ENCODE data around the gene GPATCH2L. TPM values are rescaled to one million over a fixed set of nuclear protein-coding genes. Genes with fewer than 3 reads are reported as not detected.

The GPATCH2L gene
- total RNA-seq, 6 donors from 2014 or later, result 22.4 to 52.0 (median 39.5) TPM

DNA sequence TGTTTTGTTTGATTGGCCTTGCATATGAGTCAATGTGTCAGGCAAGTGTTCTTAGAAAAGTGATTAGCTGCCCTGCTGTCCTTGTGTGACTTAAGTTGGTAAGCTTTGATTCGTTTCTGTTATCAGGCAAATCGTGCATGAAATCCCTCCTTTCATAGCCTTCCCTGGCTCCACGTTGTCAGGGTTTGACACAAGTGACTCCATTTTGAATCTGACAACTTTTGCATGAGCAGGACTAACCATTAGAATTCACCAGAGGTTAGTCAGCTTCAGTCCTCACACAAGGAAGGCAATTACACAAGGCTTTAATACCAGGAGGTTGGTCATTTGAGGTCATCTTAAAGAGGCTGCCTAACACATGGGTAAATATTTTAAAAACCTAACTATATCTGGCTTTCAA is 68.2 kb downstream of the GPATCH2L start:
- Histone ChIP-seq H3K36me3 (no peaks in the 10 kb centered on the region), H3K27ac (no peak overlapping the region), H3K27me3 (no peaks in the 10 kb centered on the region), H3K4me3 (no peak overlapping the region), H3K4me1 (no peaks in the 10 kb centered on the region), H3K9me3 (peaks cover 0 to under 1% (median 0%) of the 10 kb centered on the region in 4 donors)
- DNase-seq (no peak), ATAC-seq (ENCODE audit: low FRiP score in 2 of 2) (no peak)
- no peak for TF ChIP-seq POLR2A (IDR thresholded peaks at IDR 0.05)
- TF ChIP-seq EP300 (IDR thresholded peaks at IDR 0.05), result no peak
- TF ChIP-seq POLR2AphosphoS5 (IDR thresholded peaks at IDR 0.05), result no peak
- TF ChIP-seq, protein P1, sequence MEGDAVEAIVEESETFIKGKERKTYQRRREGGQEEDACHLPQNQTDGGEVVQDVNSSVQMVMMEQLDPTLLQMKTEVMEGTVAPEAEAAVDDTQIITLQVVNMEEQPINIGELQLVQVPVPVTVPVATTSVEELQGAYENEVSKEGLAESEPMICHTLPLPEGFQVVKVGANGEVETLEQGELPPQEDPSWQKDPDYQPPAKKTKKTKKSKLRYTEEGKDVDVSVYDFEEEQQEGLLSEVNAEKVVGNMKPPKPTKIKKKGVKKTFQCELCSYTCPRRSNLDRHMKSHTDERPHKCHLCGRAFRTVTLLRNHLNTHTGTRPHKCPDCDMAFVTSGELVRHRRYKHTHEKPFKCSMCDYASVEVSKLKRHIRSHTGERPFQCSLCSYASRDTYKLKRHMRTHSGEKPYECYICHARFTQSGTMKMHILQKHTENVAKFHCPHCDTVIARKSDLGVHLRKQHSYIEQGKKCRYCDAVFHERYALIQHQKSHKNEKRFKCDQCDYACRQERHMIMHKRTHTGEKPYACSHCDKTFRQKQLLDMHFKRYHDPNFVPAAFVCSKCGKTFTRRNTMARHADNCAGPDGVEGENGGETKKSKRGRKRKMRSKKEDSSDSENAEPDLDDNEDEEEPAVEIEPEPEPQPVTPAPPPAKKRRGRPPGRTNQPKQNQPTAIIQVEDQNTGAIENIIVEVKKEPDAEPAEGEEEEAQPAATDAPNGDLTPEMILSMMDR (IDR thresholded peaks at IDR 0.05), result no peak
- WGBS, 2 donors, result 63 to 78% methylated on average over 3 of the region's 3 CpGs

DNA sequence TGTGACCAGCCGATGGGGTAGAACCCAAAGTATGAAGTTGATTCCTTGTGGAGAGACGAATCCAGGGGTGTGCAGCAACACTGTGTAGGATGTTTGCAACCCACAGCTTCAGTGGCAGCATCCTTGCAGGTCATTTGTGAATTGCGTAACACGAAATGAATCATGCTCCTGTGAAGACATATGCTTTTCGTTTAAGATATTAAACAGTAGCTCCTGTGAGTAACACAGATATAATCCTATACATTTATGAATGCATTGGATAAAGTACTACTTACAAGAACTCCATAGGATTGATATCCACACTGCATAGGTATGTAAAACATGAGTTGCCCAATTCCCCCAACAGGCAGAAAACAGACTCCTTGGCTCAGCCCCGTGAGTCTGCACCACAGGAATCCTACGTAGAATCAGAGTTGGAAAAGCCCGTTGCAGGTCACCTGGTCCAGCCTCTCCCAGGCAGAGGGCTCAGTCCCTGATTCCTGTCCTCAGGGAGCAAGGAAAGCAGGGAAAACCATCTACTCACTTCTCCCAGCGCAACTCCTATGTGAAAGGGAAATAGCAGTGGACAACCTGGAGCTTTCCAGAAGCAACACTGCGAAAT is 75.8 kb downstream of the GPATCH2L start:
- DNase-seq (no peak), ATAC-seq (ENCODE audit: low FRiP score in 2 of 2) (peak in 1 of 2 donors; percentile 19)
- 76 to 77% methylated on average over 10 of the region's 10 CpGs for WGBS, 2 donors
- Histone ChIP-seq H3K4me3 (no peak overlapping the region), H3K4me1 (no peaks in the 10 kb centered on the region), H3K27ac (no peak overlapping the region), H3K36me3 (no peaks in the 10 kb centered on the region), H3K27me3 (no peaks in the 10 kb centered on the region), H3K9me3 (peaks cover 0 to 4% (median 0%) of the 10 kb centered on the region in 4 donors)
- TF ChIP-seq EP300 (IDR thresholded peaks at IDR 0.05) (no peak), POLR2A (IDR thresholded peaks at IDR 0.05) (no peak), POLR2AphosphoS5 (IDR thresholded peaks at IDR 0.05) (no peak)
- TF ChIP-seq, protein P1 (IDR thresholded peaks at IDR 0.05), result no peak

DNA sequence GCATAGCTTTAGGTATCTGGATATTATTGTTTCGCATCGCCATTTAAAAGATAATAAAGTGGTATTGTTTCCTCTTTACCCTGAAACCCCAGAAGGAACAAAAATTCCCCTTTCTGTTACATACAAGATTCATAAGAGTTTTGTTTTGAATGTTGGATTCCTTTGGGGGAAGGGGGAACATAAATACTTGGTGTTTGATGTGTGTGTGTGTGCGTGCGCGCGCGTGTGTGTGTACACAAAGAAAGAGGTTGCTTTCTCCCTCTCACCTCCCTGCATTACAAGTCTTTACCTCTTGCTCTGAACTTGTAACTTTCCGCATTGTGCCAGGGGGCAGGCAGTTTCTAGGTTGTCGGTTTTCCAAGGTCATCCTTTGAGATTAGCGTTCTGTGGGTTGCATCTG is 76.4 kb downstream of the GPATCH2L start:
- H3K27ac ChIP-seq, result no peak overlapping the region
- DNase-seq (no peak), ATAC-seq (ENCODE audit: low FRiP score in 2 of 2) (no peak)
- no peaks in the 10 kb centered on the region for H3K4me1 ChIP-seq
- WGBS, 2 donors, result 69 to 83% methylated on average over 10 of the region's 10 CpGs
- peaks cover 0 to 4% (median 0%) of the 10 kb centered on the region in 4 donors for H3K9me3 ChIP-seq
- no peak overlapping the region for H3K4me3 ChIP-seq
- no peaks in the 10 kb centered on the region for H3K36me3 ChIP-seq
- TF ChIP-seq, protein P1 (IDR thresholded peaks at IDR 0.05), result no peak
- TF ChIP-seq POLR2AphosphoS5 (IDR thresholded peaks at IDR 0.05) (no peak), EP300 (IDR thresholded peaks at IDR 0.05) (no peak), POLR2A (IDR thresholded peaks at IDR 0.05) (no peak)
- H3K27me3 ChIP-seq, result no peaks in the 10 kb centered on the region

DNA sequence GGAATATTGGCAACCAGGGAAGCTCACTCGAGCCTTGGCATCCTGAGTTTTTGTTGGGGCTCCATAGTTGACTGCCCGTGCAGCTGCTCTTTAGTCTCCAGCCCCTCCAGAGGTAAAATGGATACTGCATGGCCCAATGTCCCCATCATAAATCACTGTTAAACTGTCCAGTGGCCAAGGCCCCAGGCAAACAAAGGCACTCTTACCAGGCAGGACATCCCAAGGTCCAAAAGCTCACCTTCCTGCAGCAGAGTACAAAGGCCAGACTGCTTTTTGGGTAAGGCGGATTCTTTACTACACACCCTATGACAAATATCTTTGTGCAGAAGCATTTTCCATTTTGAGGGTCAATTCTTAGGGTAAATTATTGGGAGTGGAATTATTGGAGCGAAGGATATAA is 81.1 kb downstream of the GPATCH2L start:
- no peaks in the 10 kb centered on the region for H3K9me3 ChIP-seq
- no peak overlapping the region for H3K4me3 ChIP-seq
- DNase-seq, result no peak
- no peak for ATAC-seq (ENCODE audit: low FRiP score in 2 of 2)
- no peaks in the 10 kb centered on the region for H3K36me3 ChIP-seq
- no peaks in the 10 kb centered on the region for H3K4me1 ChIP-seq
- no peaks in the 10 kb centered on the region for H3K27me3 ChIP-seq
- no peak for TF ChIP-seq EP300 (IDR thresholded peaks at IDR 0.05)
- TF ChIP-seq POLR2AphosphoS5 (IDR thresholded peaks at IDR 0.05), result no peak
- TF ChIP-seq, protein P1 (IDR thresholded peaks at IDR 0.05), result no peak
- TF ChIP-seq POLR2A (IDR thresholded peaks at IDR 0.05), result no peak
- no peak overlapping the region for H3K27ac ChIP-seq
- WGBS, 2 donors, result 92 to 95% methylated on average over 4 of the region's 4 CpGs

DNA sequence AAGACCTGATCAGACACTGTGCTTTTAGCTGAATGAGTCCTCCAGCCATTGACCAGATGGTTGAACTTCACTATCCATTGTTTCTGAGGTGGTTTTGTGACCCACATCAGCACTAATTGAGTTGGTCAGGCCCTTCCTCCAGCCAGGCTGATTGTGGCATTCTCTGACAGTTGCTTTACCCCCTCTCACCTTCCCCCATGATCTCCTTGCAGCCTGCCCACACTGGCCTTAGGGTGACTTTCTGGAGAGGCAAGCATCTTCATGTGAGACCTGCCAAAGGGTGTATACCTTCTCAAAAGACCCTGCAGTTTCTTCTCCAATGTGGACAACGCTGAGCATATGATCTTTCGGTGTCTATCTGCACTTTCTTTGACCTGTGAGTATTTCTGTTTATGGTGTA is 83.9 kb downstream of the GPATCH2L start:
- WGBS, 2 donors, result 89 to 95% methylated on average over 2 of the region's 2 CpGs
- DNase-seq (no peak), ATAC-seq (ENCODE audit: low FRiP score in 2 of 2) (no peak)
- no peaks in the 10 kb centered on the region for H3K27me3 ChIP-seq
- H3K27ac ChIP-seq, result no peak overlapping the region
- no peaks in the 10 kb centered on the region for H3K36me3 ChIP-seq
- no peak for TF ChIP-seq POLR2AphosphoS5 (IDR thresholded peaks at IDR 0.05)
- TF ChIP-seq EP300 (IDR thresholded peaks at IDR 0.05), result no peak
- TF ChIP-seq POLR2A (IDR thresholded peaks at IDR 0.05), result no peak
- TF ChIP-seq, protein P1 (IDR thresholded peaks at IDR 0.05), result no peak
- H3K9me3 ChIP-seq, result no peaks in the 10 kb centered on the region
- no peaks in the 10 kb centered on the region for H3K4me1 ChIP-seq
- no peak overlapping the region for H3K4me3 ChIP-seq
